Hematopoietic multipotent progenitor cell treated with erythropoietin and hydrocortisone succinate and interleukin-3 and kit ligand, for 6 days (in vitro differentiated cells): Measurements from ENCODE around the gene IREB2.
A peak's percentile ranks its signal among the peaks of the same experiment; 100 is the strongest.
"Not testable (repeated sequence)": the region's sequence is repeated elsewhere in the genome, so short reads cannot be mapped to it uniquely, and the experiment has no call there.

Experiments used
- DNase-seq: peaks from one replicate; pipeline ENCODE4 v3.0.0-alpha.2; 2015

The IREB2 gene

DNA sequence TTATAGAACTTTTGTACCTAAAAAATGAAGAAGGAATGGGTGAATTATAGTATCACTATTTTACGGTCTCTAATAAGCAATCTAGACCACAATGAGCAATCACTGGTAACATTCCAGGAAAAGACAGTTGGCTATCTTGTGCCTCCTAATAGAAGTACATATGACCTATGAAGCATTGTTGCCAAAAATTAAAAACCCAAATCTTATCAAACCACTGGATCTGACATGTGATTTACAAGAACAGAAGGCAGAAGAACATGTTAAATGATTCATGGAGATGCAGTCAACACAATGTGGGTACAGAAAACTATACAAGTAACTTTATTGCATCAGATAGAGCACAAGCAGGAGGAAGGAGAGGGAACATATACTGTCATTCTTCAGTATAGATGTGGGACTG lies 54.9 kb downstream of the IREB2 start:
- DNase-seq: peak; percentile 30

GRCh38 chr15:78501857-78502256 lies 63.8 kb downstream of the IREB2 start:
- no peak for DNase-seq

GRCh38 chr15:78502641-78503040 lies 64.6 kb downstream of the IREB2 start:
- DNase-seq: no peak

GRCh38 chr15:78506971-78507830 lies 69.2 kb downstream of the IREB2 start, which contains the start of gene HYKK:
TSS of gene HYKK (plus strand) at chr15:78507577. CDS start at chr15:78513089, 5,512 bp downstream.
- DNase-seq: peak; percentile 96

GRCh38 chr15:78507831-78508160 lies 69.8 kb downstream of the IREB2 start:
- DNase-seq: peak; percentile 14

- no peak for DNase-seq
These were observed 70.3 kb downstream of the IREB2 start for GRCh38 chr15:78508272-78508671.

DNA sequence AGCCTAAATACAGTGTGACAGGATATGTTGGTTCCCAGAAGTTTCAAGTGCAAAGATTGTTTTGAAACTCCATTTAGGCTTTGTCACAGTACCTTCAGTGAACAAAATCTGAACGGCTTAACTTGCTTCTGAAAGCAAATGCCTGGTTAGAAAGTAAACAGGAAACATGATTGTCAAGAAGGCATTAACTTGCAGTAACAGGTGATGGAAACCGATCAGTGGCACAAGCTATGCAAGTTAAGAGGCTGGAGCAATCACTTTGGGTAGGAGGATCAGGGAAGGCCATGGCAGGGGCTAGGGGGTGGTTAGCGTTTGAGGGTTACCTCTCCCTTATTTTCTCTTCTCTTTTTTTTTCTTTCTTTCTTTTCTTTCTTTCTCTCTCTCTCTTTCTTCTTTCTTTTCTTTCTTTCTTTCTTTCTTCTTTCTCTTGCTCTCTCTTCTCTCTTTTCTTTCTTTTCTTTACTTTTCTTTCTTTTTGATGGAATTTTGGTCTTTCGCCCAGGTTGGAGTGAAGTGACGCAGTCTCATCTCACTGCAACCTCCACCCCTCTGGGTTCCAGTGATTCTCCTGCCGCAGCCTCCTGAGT lies 71.8 kb downstream of the IREB2 start:
- no peak for DNase-seq

DNA sequence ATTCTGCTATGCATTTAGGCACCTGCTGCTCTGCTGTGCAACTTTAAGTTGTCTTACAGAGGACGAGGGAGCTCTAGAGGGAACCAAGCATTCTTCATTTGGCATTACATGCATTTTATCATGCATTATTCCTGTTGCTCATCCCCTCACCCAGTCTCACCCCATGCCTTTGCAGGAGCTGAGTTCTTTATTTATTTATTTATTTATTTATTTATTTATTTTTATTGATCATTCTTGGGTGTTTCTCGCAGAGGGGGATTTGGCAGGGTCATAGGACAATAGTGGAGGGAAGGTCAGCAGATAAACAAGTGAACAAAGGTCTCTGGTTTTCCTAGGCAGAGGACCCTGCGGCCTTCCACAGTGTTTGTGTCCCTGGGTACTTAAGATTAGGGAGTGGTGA lies 82.0 kb downstream of the IREB2 start:
- not testable (repeated sequence) for DNase-seq

GRCh38 chr15:78524230-78524629 lies 86.2 kb downstream of the IREB2 start:
- no peak for DNase-seq

GRCh38 chr15:78527325-78527724 lies 89.3 kb downstream of the IREB2 start:
- no peak for DNase-seq

- no peak for DNase-seq
These were observed 95.3 kb downstream of the IREB2 start for GRCh38 chr15:78533331-78533730.

DNA sequence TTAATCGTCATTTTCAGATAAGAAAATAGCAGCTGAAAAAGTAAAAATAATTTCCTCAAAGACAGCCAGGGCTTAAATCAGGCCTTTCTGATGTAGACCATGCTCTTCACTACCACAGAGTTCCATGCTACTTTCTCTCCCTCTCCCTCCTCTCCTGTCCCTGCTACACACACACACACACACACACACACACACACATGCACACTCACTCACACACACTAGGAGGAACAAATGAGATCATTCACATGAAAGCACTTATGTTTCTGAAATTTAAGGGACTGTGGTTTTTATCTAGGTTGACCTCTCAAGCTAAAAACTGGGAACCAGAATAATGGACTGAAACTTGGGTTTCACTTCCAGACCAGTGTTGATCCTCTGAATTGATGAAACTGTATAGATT lies 98.1 kb downstream of the IREB2 start:
- no peak for DNase-seq

GRCh38 chr15:78537266-78537905 lies 99.4 kb downstream of the IREB2 start:
- no peak for DNase-seq

DNA sequence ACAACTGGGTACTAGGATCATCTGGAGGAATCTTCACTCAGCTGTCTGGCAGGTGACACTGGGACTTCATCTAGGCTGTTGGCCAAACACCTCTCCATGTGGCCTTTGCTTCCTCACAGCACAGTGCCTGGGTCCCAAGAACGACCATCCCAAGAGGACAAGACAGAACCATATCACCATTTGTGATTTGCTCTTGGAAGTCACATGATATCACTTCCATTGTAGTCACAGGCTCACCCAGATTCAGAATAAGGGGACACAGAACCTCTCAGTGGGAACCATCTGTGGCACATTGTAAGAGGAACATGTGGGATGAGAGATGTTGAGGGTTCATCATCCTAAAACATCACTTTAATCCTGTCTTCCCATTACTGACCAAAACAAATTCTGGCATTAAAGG lies 100.3 kb downstream of the IREB2 start:
- no peak for DNase-seq

GRCh38 chr15:78539464-78540140 lies 101.6 kb downstream of the IREB2 start:
- DNase-seq: not testable (repeated sequence)

GRCh38 chr15:78540141-78540870 lies 102.3 kb downstream of the IREB2 start, which contains the start of gene PSMA4:
TSS of gene PSMA4 (plus strand) at chr15:78540444. CDS start at chr15:78541928, 1,484 bp downstream.
- DNase-seq: peak; percentile 96

GRCh38 chr15:78540871-78541743 lies 103.1 kb downstream of the IREB2 start:
- peak; percentile 55 for DNase-seq

DNA sequence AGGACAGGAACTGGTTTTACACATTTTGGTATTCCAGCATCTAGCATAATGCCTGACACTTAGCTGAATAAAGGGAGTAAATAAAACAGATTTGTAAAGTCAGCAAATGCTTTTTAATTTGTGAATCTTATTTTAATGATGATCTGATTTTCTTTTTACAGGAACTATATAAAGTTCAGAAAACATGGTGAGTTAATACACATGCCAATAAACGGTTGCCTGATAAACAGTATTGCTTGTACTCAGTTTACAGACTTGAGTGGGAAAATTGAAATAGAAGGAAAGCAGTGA lies 103.7 kb downstream of the IREB2 start:
- DNase-seq: no peak

- DNase-seq: no peak
These were observed 104.6 kb downstream of the IREB2 start for GRCh38 chr15:78542647-78543046.

GRCh38 chr15:78550194-78550593 lies 112.2 kb downstream of the IREB2 start:
- no peak for DNase-seq

DNA sequence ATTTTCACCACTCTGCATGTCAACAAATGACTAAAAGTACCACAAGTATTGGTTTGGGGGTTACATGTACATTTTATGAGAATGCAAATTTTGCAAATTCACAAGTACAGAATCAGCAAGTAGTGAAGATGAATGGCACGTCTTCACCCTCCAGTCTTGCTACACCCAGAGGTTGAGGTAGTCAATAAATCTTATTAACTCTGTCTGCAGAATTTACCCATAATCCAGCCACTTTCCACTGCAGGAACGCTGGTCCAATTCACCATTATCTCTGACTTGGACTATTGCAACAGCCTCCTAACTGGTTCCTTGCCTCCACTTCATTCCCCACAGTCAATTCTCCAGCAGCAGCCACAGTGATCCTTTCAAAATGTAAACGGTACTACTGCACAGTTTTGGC lies 112.8 kb downstream of the IREB2 start:
- DNase-seq: no peak
